Left renal cortex interstitium (tissue), 4 donors: ENCODE measurements around the gene AP1S3. TPM values are rescaled to one million over a fixed set of nuclear protein-coding genes. Genes with fewer than 3 reads are reported as not detected.
"Not testable (repeated sequence)": the region's sequence is repeated elsewhere in the genome, so short reads cannot be mapped to it uniquely, and the experiment has no call there.

Experiments used
- DNase-seq, 4 donors: peaks; one replicate each; pipeline ENCODE4 v3.0.0-alpha.2; 2013; ENCODE audit warnings: low read depth in 4 of 4, low spot score in 2 of 4, missing footprints in 1 of 4
- polyA plus RNA-seq, 4 donors: library from polyadenylated mRNA; unstranded; fragments of 120-200 nt; gene quantifications; one replicate each; pipeline ENCODE4 v1.2.1, GENCODE V29; 2013; ENCODE audit not compliant: insufficient read length in 4 of 4

The AP1S3 gene
- polyA plus RNA-seq, 4 donors, result 11.4 to 18.8 (median 12.5) TPM

DNA sequence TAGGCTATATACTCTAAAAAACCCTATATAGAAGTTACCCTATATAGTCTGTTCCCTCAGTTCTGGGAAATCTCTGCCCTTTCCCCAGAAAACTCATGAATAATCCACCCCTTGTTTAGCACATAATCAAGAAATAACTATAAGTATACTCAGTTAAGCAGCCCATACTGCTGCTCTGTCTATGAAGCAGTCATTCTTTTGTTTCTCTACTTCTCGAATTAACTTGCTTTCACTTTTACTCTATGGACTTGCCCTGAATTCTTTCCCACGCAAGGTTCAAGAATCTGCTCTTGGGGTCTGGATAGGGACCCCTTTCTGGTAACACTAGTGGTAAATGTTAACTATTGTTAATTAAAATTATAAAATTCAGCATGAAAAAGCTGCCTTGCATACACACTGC lies 17.4 kb upstream of the AP1S3 start:
- no peak for DNase-seq

DNA sequence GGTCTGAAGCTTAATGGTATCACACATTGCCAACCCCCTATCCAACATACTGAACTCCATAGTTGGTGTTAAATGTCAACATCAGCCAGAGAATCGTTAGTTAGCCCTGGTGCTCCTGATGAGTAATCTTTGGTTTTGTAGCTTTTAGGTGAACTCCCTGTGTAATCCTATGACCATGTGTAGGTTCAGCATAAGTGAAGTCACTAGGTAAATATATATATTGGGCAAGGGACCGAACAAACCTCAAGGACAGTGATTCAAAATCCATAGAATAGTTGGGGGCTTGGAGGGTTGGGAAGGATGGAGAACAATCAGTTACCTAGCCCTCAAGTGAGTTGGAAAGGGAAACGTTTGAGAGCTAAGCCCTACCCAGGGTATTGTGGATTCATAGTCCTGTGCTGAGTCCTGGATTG lies 16.0 kb upstream of the AP1S3 start:
- DNase-seq, result no peak

DNA sequence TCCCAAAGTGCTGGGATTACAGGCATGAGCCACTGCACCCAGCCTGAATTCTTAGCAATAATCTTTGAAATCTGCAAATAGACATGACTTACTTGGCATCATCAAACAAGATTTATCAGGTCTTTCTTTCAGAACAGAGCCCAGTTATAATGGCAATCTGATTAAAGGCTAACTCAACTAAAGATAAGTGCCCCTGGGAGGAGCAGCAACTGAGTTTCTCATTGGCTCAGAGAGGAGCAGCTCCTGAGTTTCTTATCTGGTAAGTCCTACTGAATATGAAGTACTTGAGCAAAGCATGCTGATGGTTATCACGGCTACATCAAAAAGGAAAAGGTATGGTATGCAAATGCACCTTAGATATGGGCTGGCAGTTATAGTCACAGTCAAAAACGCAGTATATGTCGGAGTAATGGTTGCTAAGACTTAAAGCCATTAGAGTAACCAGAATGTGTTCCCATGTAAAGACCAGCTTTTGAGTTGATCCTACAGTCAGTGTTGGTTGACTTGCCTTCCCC lies 15.0 kb upstream of the AP1S3 start:
- no peak for DNase-seq

DNA sequence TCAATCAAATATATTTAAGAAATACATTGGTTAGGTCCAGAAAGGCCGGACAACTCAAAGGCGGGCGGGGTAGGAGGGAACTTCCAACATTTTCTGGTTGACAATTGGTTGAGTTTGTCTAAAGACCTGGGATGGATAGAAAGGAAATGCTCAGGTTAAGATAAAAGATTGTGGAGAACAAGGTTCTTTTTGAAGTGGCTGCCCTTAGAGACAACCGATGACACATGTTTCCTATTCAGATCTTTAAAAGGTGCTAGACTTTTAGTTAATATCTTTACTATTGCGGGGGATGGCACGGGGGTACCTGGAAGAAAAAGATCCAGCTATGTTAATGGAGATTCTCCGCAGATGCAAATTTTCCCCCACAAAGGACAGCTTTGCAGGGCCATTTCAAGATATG lies 10.0 kb upstream of the AP1S3 start:
- DNase-seq, result no peak

DNA sequence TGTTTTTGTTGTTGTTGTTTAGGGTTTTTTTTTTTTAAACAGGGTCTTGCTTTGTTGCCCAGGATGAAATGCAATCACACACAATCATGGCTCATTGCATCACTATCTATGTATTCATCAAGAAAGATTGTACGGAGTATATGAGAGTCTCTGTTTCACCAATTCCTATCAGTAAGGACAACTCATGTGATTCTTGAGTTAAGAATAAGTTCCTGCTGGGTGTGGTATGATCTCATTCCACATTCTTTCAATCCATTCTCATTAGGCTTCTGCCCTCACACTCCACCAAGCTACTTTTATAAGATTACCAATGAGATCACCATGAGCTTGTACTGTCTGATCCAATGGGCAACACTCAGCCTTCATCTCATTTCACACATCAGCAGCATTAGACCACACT lies 9.1 kb upstream of the AP1S3 start:
- DNase-seq, result no peak

DNA sequence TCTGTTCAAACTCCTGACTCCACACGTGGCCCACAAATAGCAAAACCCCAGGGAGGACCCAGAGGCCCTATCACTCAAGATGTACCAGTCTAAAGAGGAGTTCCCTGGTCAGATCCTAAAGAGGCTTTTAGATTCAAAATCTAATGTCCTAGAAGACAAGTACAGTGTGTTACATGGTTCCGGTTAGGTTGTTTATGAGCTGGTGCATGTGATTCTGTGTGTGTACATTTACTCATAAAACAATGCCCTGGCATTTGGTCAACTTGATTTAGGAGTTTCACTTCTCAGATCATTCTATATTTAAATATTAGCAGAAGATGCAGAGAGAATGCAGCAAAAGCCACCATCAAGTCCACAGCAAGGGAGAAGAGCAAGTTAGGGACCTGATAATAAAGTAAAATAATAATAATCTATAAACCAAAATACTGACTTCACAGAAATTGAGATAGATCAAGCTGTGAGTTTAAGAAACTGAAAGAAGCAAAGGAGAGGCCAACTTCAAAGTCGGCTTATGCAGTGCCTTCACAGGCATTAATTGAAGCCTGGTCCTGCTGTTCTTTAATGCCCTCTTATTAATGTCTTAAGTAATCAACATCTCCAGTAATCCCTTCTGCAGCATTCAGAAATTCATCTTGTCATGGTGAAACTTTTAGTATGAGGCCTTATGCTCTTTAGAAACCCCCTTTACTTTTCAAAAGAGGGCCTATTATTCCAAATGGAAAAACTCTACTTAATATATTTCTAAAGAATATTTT lies 4.2 kb upstream of the AP1S3 start:
- DNase-seq, result no peak

DNA sequence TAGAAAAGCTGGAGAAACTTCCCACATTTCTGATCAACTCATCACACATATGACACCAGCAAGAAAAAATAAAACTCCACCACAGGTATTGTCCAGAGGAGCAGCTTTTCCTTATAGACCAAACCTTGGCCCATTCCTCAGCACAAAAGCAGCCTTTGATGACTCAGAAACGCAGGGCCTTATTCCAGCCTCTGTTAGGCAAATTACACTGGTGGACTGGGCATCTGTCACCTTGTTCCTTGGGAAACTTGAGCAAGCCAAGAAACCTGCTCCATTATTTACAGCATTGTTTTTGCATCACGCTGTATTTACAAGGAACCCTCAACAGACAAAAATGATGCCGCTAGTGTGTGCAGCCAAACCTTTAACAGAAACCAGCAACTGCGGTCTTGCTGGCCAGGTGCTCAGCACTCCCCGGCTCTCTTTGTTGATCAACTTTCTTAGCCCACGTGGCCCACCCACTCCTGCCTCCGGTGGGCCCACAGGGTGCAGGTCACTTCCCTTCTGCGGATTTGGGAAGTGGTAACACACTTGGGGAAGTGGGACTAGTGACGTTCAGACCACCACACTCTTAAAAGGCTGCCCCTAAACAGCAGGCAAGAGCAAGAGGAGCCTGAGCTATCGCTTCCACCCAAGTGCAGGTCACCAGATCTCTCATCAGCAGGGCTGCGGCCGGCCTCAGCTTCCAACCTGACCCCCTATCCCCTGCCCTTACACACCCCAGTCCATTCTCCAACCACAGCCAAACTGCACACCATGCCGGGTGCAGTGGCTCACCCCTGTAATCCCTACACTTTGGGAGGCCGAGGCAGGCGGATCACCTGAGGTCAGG lies 1.5 kb downstream of the AP1S3 start:
- no peak for DNase-seq

DNA sequence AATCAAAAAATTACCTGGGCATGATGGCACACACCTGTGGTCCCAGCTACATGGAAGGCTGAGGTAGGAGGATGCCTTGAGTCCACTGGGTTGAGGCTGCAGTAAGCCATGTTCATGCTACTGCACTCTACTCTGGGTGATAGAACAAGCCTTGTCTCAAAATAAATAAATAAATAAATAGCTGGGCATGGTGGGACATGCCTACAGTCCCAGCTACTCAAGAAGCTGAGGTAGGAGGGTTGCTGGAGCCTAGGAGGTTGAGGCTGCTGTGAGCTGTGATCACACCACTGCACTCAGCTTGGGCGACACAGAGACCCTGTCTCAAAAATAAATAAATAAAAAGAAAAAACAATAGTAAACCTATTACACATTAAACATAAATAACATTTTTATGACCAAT lies 3.0 kb downstream of the AP1S3 start:
- DNase-seq, result no peak

DNA sequence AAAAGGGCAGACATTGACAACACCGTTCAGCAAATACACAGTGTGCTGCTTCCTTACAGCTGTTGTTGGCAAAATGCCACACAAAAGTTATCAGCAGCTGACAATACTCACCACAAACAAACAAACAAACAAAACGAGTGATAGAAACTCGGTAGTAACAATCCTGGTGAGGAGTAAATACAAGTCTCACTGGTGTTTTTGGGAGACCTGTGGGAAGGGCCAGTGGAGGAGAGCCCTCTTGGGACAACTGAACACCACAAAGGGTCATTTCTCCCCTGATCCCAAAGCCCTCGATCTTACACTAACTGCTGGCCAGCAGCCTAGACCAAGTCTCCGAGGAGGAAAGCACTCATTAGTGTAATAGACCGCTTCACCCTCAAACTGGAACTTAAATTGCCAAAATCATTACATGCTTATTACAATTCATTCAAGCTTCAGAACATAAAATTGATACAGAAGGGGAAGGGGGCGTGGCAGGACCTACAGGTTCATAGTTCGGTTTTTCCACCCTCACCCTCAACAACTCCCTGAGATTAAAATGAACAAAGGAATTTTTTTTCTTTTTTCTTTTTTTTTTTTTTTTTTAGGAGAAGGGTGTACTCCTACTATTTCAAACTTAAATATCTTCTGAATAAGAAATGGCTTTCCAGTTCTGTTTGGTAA lies 5.0 kb downstream of the AP1S3 start:
- peak in 1 of 4 donors; percentile 18 for DNase-seq

DNA sequence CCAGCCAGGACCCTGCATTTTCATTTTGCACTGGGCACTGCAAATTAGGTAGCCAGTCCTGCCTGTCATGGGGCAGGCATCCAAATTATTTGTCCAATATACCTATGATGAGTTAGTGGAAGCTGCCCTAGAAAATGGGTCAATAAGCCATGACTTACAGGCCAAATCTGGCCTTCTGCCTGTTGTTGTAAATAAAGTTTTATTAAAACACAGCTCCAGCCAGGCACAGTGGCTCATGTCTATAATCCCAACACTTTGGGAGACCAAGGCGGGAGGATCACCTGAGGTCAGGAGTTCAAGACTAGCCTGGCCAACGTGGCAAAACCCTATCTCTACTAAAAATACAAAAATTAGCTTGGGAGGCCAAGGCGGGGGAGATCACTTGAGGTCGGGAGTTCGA lies 8.3 kb downstream of the AP1S3 start:
- no peak for DNase-seq

DNA sequence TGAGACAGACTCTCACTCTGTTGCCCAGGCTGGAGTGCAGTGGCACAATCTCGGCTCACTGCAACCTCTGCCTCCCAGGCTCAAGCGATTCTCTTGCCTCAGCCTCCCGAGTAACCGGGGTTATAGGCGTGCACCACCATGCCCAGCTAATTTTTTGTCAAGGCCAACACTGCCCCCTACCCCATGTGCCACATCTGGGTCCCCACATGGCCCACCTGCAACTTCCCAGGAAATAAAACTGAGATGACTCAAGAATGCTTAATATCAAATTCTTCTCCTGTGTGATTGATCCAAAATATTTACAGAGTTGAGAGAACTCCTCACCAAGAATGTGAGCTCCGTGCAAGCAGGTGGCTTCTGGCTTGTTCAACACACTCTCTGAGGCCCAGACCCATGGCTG lies 9.1 kb downstream of the AP1S3 start:
- no peak for DNase-seq

DNA sequence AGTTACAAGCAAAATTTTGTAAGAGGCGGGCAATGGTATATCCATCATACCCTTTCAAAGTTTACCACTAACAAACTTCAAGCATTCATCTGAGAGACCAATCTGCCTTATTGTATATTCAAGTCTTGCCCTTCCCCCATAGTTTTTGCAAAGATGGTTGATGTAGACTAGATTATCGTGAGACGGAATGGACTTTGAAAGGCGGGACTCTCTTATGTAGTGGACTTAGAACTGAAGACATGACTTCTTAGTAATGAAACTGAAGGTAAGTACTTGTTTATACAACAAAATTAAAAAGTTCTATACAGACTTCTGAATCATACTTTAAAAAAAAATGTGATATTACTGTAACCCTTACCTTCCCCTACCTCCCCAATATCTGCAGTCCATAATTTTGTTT lies 10.4 kb downstream of the AP1S3 start:
- DNase-seq, result no peak

DNA sequence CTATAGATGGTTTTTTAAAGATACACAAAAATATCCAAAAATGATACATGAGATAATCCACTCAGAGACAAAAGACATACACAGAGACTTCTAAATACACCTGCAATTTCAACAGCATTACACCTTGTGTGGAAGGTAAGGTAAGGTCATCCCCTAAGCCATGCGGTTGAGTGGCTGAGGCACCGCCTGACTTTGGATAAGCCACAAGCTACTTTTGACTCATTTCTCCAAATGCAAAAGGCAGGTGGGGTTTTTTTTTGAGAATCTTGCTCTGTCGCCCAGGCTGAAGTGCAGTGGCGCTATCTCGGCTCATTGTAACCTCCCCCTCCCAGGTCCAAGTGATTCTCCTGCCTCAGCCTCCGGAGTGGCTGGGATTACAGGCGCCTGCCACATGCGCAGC lies 13.1 kb downstream of the AP1S3 start:
- DNase-seq, result no peak

DNA sequence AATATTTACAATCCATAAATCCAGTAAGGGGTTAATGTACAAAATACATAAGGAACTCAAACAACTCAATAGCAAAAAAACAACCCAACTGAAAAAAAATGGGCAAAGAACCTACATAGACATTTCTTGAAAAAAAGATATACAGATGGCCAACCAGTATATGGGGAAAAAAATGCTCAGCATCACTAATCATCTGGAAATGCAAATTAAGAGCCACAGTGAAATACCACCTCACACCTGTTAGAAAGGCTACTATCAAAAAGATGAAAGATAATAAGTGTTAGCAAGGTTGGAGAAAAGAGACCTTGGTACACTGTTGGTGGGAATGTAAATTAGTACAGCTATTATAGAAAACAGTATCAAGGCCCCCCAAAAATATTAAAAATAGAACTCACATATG lies 14.6 kb downstream of the AP1S3 start:
- DNase-seq, result no peak

DNA sequence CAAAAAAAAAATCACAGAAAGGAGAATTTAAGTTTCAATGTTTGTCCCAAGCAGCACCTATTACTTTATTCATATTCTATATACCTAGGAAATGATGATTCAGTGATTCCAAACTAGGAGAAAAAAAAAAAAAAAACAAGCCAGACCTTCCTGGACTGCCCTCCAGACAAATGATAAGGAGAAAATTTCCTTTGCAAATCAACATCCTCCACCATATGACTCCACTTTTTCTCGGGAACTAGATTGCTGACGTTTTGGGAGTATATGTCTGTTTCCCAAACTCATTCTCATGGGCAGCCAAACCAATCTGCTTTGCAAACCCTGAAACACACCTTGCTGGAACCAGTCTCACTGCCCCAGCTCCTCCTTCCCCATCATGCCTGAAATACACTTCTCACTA lies 16.8 kb downstream of the AP1S3 start:
- DNase-seq, result no peak

DNA sequence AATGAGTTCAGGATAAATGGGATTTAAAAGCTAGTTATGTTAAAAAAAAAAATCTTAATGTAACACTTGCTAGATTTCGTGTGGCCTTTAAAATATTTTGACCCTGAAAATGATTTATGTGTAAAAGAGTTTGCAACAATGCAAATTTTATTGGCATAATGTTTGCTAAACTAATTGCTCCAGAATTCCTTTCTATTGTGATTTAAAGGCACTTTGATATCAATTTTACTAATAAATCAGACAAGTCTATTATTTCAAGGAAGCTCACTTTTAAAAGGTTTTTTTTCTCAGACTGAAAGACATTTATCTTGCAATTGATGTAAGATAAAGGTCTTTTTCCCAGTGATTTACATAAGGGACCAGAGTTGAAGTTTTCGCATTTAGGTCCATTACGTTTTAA lies 17.5 kb downstream of the AP1S3 start:
- DNase-seq, result no peak

DNA sequence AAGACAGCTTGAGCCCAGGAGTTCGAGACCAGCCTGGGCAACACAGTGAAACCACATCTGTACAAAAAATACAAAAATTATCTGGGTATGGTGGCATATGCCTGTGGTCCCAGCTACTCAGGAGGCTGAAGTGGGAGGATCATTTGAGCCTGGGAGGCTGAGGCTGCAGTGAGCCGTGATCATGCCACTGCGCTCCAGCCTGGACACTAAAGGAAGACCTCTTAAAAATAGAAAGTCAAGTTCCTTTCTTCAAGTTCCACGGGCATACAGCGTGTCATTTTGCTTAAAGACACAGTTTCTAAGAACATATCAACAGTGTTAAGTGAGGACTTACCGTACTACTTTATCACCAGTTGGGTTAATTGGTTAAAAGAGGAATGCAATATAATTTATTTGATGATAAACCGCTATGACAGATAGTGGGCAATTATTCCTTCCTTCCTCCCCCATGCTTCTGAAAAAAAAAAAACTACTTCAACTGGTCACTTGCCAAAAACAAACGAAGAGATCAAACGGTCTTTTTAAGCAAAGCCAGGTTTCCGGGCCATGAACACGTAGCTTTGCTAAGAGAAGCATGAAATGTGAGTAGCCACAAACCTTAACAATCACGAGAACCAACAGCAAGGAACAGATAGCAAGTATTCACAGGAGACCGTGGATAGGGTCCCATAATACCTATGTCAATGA lies 21.4 kb downstream of the AP1S3 start:
- DNase-seq, result no peak

DNA sequence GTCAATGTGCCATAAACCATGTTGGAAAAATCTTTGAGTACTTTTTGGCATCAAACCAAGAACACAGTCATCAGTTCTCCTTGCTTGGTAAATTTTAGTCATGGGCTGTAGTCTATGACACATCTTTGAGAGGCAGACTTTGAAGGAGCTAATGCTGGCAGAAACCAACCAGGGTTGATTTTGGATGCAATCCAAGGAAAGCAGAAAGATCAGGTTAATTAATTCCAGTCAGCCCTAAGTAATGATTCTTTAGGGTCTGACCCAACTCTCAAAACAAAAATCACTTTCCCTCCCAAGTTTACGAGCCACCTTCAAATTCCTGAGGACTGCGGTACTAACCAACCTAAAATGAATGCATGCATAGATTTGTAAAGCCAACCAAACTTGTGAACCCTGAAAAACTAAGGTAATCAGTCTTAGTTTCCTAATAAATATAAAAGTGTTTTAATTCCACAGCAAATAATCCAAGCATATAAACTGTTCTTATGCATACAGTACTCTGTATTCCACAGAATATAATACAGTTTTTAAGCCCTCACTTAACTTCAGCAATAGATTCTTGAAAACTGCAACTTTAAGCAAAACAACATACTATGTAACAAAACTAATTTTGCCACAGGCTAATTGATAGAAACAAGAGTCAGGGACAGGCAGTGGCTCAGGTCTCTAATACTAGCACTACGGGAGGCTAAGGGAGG lies 22.0 kb downstream of the AP1S3 start:
- peak in 2 of 4 donors; percentile 72 to 73 for DNase-seq

DNA sequence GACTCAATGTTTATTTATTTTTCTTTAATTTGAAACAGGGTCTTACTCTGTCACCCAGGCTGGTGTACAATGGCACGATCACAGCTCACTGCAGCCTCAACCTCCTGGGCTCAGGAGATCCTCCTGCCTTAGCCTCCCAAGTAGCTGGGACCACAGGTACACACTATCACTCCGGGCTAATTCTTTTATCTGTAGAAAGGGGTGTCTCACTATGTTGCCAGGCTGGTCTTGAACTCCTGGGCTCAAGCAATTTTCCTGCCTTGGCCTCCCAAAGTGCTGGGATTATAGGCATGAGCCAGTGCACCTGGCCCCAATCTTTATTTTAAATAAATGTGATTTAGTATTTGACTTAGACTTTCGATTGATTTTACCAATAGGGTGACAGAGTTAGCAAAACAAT lies 22.6 kb downstream of the AP1S3 start:
- not testable (repeated sequence) for DNase-seq

DNA sequence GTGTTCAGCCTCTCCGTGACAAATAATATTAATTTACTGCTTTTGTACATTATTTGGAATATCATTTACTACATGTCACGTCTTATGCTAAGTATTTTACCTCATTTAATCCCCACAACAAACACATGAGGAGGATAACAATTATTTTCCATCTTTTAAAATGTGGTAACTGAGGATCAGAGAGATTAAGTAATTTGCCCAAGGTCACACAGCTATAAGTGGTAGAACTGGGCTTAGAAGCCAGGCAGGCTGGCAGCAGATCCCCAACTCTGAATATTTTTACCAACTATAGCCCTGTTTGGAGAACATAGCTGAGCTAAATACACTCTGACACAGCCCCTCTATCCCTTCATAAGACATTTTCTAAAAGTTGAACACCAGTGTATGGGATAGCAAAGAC lies 24.1 kb downstream of the AP1S3 start:
- no peak for DNase-seq
